Measurements from ENCODE around the gene KCNQ4. TPM values are rescaled to one million over a fixed set of nuclear protein-coding genes. Genes with fewer than 3 reads are reported as not detected.

KCNQ4 gene
- total and polyA plus RNA-seq, 2 of the 4 experiments (the other 2 are of a cell fraction) = 0.07 TPM; not detected in 1

DNA sequence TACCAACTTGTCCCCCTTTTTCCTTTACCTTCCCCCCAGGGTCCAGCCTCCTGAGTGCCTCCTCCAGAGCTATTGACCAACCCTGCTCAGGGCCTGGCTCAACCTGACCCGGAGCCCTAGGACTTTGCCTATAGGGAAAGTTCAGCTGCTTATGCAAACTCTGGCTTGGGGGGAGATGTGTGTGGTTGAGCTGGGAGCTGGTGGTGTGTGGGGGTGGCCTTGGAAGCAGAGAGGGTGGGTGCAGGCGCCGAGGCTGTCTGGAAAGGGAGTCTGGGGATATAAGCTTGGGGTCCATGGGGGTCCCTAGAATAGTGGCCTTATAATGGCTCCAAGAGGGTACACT is 14.1 kb downstream of the KCNQ4 start:
- Histone ChIP-seq H3K23ac (ENCODE audit: low read depth, low read length) (no peak overlapping the region), H2BK15ac (ENCODE audit: low read depth, low read length) (no peak overlapping the region), H3K9me1 (ENCODE audit: insufficient read depth, low read length) (no peaks in the 10 kb centered on the region), H4K8ac (ENCODE audit: low read depth in 2 of 2, low read length in 2 of 2) (no peak overlapping the region), H3K9ac (ENCODE audit: low read depth, low read length) (no peak overlapping the region), H3K27ac (ENCODE audit: insufficient read depth, low read length) (no peak overlapping the region), H3K27me3 (ENCODE audit: control insufficient read depth, insufficient read depth, low read length) (peaks cover 38% of the 10 kb centered on the region), H2AK5ac (ENCODE audit: low read depth, low read length) (no peak overlapping the region), H3K4me1 (ENCODE audit: control insufficient read depth, insufficient read depth, low read length) (peaks cover 8% of the 10 kb centered on the region), H2AK9ac (replicated peaks; ENCODE audit: low read depth, low read length, poor library complexity) (no peak overlapping the region), H3K4ac (ENCODE audit: low read depth, low read length) (no peak overlapping the region), H3K79me1 (ENCODE audit: low read depth in 1 of 2, low read length in 2 of 2) (no peaks in the 10 kb centered on the region), H3K14ac (replicated peaks; ENCODE audit: low read depth, low read length) (no peak overlapping the region), H4K91ac (ENCODE audit: insufficient read depth, low read depth, low read length) (no peak overlapping the region), H3K4me3 (ENCODE audit: insufficient read depth, low read depth, low read length) (no peak overlapping the region), H3K36me3 (ENCODE audit: control insufficient read depth, insufficient read depth, low read length) (no peaks in the 10 kb centered on the region), H3K18ac (ENCODE audit: low read depth, low read length) (no peak overlapping the region), H4K5ac (ENCODE audit: low read depth, low read length) (no peak overlapping the region), H3K4me2 (ENCODE audit: low read depth, low read length) (no peak overlapping the region), H2AFZ (replicated peaks; ENCODE audit: low read length, poor library complexity) (peak overlapping the region; percentile 57), H4K20me1 (ENCODE audit: insufficient read depth, low read length) (no peaks in the 10 kb centered on the region), H2BK120ac (ENCODE audit: low read depth, low read length) (no peak overlapping the region), H3K56ac (ENCODE audit: extremely low read depth, insufficient read depth, low read length) (no peak overlapping the region), H2BK5ac (ENCODE audit: low read depth, low read length, poor library complexity, severe bottlenecking) (no peak overlapping the region), H2BK20ac (ENCODE audit: low read depth, low read length) (no peak overlapping the region), H3K9me3 (ENCODE audit: control insufficient read depth, insufficient read depth, low read length) (no peaks in the 10 kb centered on the region)
- intact Hi-C loops (cut with micrococcal nuclease) (no loop called here), in situ Hi-C loops (cut with MboI; ENCODE audit: low sequenced_read_pairs) (no loop called here), dilution Hi-C loops (cut with HindIII; ENCODE audit: low sequenced_read_pairs, unreplicated experiment) (no loop called here)
- DNase-seq = no peak
- ATAC-seq (ENCODE audit: low read depth) = no peak
- ChIA-PET POLR2A (ENCODE audit: unreplicated experiment) (no interaction called here), CTCF (no interaction called here)
- no TSS peak for BruUV-seq (replicated peaks)
- WGBS, 2 experiments (ENCODE audit: extremely low coverage in 2 of 2, insufficient read length in 1 of 2) = no CpG with 5 or more reads among the region's 3 CpGs
- TF ChIP-seq CEBPB (IDR thresholded peaks at IDR 0.05; ENCODE audit: low read depth, low read length) (no peak), CHD1 (IDR thresholded peaks at IDR 0.05; ENCODE audit: low read depth, low read length) (no peak), RFX5 (IDR thresholded peaks at IDR 0.05; ENCODE audit: low read depth, low read length) (no peak), MAZ (IDR thresholded peaks at IDR 0.05; ENCODE audit: borderline replicate concordance, low read depth, low read length) (no peak), BHLHE40 (IDR thresholded peaks at IDR 0.05; ENCODE audit: low read depth, low read length) (no peak), NFE2L2 (IDR thresholded peaks at IDR 0.05; ENCODE audit: low read depth, low read length) (no peak), MXI1 (IDR thresholded peaks at IDR 0.05; ENCODE audit: borderline replicate concordance, low read depth, low read length) (no peak), USF2 (IDR thresholded peaks at IDR 0.05; ENCODE audit: low read depth, low read length) (no peak), SMC3 (IDR thresholded peaks at IDR 0.05; ENCODE audit: low read depth, low read length) (no peak), RAD21 (IDR thresholded peaks at IDR 0.05; ENCODE audit: low read length) (no peak), POLR2A (IDR thresholded peaks at IDR 0.05; ENCODE audit: low read depth, low read length) (no peak), FOS (IDR thresholded peaks at IDR 0.05; ENCODE audit: low read depth, low read length) (no peak), CTCF (conservative IDR thresholded peaks at IDR 0.05; ENCODE audit: low read depth, low read length) (no peak), RCOR1 (IDR thresholded peaks at IDR 0.05; ENCODE audit: insufficient replicate concordance, low read length) (no peak), MAFK (IDR thresholded peaks at IDR 0.05; ENCODE audit: low read depth, low read length) (no peak)
- TF ChIP-seq, protein P1, sequence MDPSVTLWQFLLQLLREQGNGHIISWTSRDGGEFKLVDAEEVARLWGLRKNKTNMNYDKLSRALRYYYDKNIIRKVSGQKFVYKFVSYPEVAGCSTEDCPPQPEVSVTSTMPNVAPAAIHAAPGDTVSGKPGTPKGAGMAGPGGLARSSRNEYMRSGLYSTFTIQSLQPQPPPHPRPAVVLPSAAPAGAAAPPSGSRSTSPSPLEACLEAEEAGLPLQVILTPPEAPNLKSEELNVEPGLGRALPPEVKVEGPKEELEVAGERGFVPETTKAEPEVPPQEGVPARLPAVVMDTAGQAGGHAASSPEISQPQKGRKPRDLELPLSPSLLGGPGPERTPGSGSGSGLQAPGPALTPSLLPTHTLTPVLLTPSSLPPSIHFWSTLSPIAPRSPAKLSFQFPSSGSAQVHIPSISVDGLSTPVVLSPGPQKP (IDR thresholded peaks at IDR 0.05; ENCODE audit: borderline replicate concordance, low read depth, low read length) = no peak

All from IMR-90 (cell line).